ACHN (cell line): ENCODE measurements around the gene GATC.

Experiments
- DNase-seq: peaks from one replicate; pipeline ENCODE4 v3.0.0-alpha.2; 2015
- in situ Hi-C: cut with HindIII; loops from 2 replicates; pipeline ENCODE4 v1.10.0; 2017; ENCODE audit warnings: low sequenced_read_pairs, low pct_ligation_motif_present, low pct_unique_long_range_greater_than_20kb

The GATC gene, protein sequence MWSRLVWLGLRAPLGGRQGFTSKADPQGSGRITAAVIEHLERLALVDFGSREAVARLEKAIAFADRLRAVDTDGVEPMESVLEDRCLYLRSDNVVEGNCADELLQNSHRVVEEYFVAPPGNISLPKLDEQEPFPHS

DNA sequence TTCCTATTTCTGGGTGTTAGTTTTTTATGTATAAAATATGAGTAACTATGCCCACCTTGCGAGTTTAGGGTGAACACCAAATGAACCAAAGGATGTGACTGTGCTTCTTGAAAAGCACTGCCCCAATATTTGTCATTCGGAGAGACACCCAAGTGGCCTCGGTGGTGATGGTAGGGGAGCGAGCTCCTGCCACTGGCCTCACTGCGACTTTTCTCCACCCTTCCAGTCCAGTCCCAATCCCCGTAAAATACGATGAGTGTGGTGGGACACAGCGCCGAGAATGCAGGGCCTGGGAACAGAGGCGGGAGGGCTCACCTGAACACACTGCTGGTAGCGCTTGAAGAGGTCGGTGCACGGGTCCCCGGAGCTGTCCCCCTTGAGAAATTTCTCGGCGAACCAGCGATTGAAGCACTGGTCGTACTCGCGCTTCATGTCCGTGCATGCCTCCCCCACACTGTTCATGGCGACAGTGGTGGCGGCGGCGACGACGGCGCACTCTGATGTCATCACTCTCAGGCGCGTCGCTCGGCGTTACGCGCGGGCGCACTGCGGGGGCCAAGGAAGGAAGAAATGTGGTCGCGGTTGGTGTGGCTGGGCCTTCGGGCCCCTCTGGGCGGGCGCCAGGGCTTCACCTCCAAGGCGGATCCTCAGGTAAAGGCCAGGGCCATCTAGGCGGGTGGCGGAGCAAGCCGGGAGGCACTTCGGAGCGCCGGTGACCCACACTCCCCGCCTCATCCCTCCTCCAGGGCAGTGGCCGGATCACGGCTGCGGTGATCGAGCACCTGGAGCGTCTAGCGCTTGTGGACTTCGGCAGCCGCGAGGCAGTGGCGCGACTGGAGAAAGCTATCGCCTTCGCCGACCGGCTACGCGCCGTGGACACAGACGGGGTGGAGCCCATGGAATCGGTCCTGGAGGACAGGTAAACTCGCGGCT is at the start of gene GATC, which contains the start of gene TRIAP1:
Gene GATC (plus strand): TSS at position 534 of the 933 bp plus-strand sequence. CDS start 37 bp downstream, at position 571.
Gene TRIAP1 (minus strand): TSS at position 474 of the 933 bp plus-strand sequence. CDS start 12 bp downstream, at position 462.
- peak; percentile 89 for DNase-seq
- in situ Hi-C loops, result loop anchor here (25.0 kb wide), 1 partner anchor 109 kb away; the partner anchor contains the start of gene PLA2G1B

DNA sequence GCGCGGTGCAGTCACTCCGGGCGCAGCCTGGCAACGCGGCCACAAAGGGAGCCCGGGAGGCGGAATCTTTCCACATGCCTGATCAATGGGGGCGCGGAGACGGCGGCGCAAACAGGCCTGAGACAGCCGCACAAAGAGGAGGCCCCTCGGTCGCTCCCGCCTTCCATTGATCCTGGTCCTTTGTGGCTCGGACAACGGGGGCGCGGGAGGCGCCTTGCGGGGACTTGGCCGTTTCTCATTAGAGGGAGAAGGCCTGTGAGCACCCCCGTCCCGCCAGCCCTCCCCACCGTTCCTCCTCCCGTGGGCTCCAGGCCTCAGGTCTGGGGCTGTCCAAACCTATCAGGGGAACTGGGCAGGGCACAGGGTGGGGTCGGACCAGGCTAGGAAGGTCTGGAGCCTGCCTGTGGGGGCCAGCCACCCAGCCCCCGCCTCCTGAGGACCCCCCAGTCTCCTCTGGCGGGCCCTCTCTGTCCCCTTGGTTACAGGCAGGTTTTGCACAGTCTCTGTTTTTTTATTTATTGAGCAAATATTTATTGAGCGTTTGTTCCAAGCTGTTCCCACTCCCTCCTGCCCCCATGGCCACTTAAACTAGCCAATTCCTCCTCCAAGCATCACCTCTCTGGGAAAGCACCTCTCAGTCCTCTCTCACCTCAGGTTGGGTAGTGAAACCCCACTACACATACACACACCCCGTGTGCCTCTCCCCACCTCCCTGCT is 48.3 kb upstream of the GATC start:
- in situ Hi-C loops, result no loop called here
- no peak for DNase-seq

DNA sequence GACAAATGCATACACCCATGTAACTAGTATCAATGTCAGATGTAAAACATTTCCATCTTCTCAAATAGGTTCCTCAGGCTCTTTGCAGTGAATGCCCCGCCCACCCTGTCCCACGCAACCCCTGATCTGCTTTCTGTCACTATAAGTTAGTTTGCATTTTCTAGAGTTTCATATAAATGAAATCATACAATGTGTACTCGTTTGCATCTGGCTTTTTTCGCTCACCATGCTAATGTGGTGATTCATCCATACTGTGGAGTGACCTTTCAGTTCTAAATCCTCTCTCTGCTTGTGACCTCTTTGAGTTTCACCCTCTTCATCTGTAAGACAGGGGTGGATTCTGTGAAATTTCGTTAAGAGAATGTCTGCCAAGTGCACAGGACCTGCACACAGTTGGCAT is 46.7 kb upstream of the GATC start:
- no peak for DNase-seq
- in situ Hi-C loops, result no loop called here

DNA sequence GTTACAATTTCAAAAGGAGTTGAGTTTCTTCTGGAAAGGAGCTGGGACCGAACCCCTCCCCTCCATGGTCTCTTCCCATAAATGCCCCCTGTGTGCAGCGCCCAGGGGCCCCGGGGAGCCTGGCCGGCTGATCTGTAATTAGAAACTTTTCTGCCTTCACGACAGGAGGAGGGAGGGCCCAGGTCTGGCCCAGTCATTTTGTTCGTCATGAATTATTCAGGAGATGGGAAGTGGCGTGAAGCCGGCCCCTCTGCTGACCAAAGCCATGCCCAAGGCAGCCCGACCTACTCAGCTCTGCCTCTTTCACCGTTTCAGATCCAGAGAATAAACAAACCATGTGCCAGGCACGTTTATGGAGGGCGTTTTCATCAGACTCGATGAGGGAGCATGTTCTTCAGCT is 44.0 kb upstream of the GATC start:
- DNase-seq, result no peak
- in situ Hi-C loops, result no loop called here

DNA sequence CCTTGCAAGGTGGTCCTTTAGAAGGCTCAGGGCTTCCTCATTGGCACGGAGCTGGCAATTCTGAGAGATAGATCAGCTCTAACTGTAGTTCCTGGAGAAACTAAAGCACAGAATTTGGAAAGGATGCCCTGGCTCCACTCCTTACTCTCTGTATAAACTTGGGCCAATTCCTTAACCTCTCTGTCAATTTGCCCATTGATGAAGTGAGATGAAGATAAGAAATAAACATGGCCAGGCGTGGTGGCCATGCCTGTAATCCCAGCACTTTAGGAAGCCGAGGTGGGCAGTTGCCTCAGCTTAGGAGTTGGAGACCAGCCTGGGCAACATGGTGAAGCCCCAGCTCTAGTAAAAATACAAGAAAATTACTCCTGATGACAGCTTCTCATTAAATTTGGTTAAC is 42.4 kb upstream of the GATC start:
- in situ Hi-C loops, result no loop called here

DNA sequence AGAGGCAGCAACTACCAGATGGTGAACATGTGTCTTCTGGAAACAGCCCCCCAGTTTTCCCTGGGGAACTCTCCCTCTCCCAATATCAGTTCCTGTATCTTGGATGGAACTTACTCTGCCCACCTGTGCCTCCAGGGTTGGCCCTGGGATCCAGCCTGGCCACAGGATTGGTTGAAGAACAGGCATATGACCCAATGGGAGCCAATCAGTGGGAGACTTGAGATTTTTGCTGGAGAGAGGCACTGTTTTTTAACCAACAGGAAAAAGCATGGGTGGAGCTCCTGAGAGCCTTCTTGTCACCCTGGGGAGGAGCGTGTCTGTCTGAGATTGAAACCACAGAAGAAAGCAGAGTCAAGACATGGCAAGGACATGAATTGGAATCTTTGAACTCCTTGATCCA is 42.0 kb upstream of the GATC start:
- no peak for DNase-seq
- in situ Hi-C loops, result no loop called here

More for the DNA sequence above, 42.4 kb upstream of the GATC start:
- no peak for DNase-seq

- in situ Hi-C loops, result no loop called here
- no peak for DNase-seq
These were observed 40.2 kb upstream of the GATC start for GRCh38 chr12:120406069-120406468.

DNA sequence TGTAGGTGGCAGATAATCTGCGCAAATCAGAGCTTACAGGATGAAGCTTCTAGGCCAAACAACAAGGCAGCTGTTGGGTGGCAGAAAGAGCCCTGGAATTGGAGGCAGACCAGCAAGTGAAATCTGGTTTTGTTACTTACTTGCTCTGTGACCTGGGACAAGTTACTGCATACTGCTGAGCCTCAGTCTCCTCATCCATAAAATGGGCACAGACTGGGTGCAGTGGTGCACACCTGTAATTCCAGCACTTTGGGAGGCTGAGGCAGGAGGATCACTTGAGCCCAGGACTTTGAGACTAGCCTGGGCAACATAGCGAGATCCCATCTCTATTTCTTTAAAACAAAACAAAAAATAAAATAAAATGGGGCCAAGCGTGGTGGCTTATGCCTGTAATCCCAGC is 39.7 kb upstream of the GATC start:
- in situ Hi-C loops, result no loop called here
- DNase-seq, result no peak

- no peak for DNase-seq
- in situ Hi-C loops, result no loop called here
These were observed 37.5 kb upstream of the GATC start for GRCh38 chr12:120408771-120409170.

- DNase-seq, result no peak
- in situ Hi-C loops, result no loop called here
These were observed 33.8 kb upstream of the GATC start for GRCh38 chr12:120412421-120412820.

DNA sequence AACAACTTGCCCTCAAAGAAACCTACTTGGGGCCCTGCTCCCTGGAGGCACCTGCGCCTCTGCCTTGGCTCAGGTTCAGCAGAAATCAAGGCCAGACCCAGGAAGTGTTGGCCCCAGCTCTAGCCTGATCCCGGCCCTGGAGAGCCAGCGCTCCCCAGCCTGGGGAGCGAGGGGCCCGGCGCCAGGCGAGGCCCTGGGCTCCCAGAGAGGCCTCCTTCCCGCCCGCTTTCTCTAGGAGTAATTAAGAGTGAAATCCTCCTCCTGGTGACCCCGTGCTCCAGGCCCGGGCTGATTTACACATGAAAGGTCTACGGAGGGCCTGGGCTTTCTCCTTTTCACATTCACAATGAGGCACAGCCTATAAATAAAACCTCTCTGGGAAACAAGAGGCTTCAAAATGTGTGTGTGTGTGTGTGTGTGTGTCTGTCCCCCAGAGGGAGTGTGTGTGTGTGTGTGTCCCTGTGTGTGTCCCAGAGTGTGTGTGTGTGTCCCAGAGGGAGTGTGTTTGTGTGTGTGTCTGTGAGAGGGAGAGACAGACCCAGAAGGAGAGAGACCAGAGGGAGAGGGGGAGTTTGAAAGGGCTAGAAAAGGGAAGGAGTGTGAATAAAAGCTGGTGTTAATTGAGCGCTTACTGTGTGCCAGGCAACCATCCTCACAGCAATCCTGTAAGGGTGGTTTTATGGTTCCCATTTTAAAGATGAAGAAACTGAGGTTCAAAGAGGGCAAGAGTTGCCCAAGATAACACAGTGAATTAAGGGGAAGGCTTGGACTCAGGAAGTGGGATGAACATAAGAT is 32.1 kb upstream of the GATC start:
- in situ Hi-C loops, result no loop called here

DNA sequence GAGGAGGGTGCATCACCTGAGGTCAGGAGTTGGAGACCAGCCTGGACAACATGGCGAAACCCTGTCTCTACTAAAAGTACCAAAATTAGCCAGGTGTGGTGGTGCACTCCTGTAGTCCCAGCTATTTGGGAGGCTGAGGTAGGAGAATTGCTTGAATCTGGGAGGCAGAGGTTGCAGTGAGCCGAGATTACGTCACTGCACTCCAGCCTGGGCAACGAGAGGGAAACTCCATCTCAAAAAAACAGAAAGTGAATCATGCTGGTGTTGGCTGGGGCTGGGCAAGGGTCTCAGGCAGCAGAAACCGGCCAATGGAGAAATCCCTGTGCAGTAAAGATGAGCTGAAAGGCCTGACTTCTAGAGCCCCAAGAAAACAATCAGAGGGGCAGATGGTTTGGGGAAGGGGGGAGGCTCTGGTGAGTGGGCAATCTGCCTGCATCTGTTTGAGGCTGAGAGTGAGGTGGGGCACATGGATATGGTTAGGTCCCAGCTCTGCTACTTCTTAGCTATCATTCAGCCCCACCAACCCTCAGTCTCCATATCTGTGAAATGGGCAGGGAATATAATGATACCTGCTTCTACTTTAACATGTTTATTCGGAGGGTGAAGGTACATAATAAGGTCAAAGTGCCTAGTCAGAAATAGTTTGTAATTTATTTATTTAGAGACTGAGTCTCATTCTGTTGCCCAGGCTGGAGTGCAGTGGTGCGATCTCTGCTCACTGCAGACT is 29.6 kb upstream of the GATC start:
- DNase-seq, result no peak
- in situ Hi-C loops, result no loop called here

More for the DNA sequence above, 32.1 kb upstream of the GATC start:
- DNase-seq, result no peak

- in situ Hi-C loops, result no loop called here
- DNase-seq, result no peak
These were observed 28.2 kb upstream of the GATC start for GRCh38 chr12:120417917-120418580.

GRCh38 chr12:120421701-120422100 is 24.5 kb upstream of the GATC start:
- DNase-seq, result no peak
- in situ Hi-C loops, result no loop called here

DNA sequence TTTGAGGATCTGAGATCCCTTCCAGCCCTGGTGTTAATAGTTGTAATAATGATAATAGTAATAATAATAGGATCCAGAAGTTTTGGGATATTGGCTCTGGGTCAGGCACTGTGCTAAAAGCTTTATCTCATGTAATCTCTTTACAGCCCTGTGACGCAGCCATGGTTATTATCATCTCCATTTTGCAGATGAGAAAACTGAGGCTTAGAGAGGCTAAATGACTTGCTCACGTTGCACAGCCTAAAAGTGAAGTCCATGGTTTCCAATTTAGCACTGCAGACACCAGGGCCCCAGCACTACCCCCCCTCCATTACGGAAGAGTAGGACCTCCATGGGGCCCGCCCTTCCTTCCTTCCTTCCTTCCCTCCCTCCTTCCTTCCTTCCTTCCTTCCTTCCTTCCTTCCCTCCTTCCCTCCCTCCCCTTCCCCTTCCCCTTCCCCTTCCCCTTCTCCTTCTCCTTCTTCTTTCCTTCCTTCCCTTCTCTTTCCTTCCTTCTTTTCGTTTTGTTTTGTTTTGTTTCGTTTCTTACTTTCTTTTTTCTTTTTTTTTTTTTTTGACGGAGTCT is 23.3 kb upstream of the GATC start:
- in situ Hi-C loops, result no loop called here
- no peak for DNase-seq

DNA sequence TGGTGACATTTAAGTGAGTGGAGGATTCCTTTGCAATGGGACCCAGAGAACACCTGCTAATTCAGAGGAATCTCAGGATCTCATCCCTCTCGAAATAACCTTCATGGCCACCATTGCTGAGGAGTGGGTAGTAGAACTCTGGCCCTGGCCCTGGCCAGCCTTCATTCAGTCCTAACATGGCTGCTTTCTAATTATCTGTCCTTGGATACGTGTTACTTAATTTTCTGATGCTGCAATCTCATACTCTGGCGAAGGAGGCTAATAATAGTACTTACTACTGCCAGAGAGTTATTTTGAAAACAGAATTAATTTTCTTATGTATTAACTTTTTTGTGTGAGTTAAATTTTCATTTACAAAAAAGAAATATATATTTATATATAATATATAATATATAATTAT is 20.4 kb upstream of the GATC start:
- no peak for DNase-seq
- in situ Hi-C loops, result loop anchor here (25.0 kb wide), 1 partner anchor 88 kb away; the partner anchor contains the start of gene PLA2G1B
